ENCODE data around the gene RBMS2. TPM values are rescaled to one million over a fixed set of nuclear protein-coding genes. Genes with fewer than 3 reads are reported as not detected.

The RBMS2 gene
- 43.8 and 53.7 TPM in 2 replicates for total RNA-seq

GRCh38 chr12:56521590-56522371, at the start of gene RBMS2:
Gene RBMS2, plus strand, starts transcription at chr12:56521820. Its CDS starts 204 bp downstream, at chr12:56522024.

GRCh38 chr12:56488041-56488955, 33.3 kb upstream of the RBMS2 start, which contains the start of gene GLS2:
Gene GLS2, minus strand, starts transcription at chr12:56488161. Its CDS starts 43 bp downstream, at chr12:56488118.

GRCh38 chr12:56630180-56630632, 108.6 kb downstream of the RBMS2 start, which contains the start of gene BAZ2A:
Gene BAZ2A, minus strand, starts transcription at chr12:56630326. Its CDS starts 12,796 bp downstream, at chr12:56617530.

Small RNAs within 50 kb of the gene (small RNA-seq; reads per million reads assigned to genes)
- not detected for gene RNU6-343P
- 2,776 reads per million, percentile 100 among the genes with 10 or more reads in this experiment for gene SNORD59A

Other genes with a start within 250 kb of the RBMS2 start
- gene CS, start 221.5 kb upstream of the RBMS2 start, total RNA-seq, result 238 and 262 TPM in 2 replicates
- gene CNPY2, start 205.8 kb upstream of the RBMS2 start, total RNA-seq, result 86.9 and 93.8 TPM in 2 replicates
- 13.3 and 18.8 TPM in 2 replicates for gene PAN2, start 187.8 kb upstream of the RBMS2 start, total RNA-seq
- not detected in 2 replicates for gene IL23A, start 182.9 kb upstream of the RBMS2 start, total RNA-seq
- 67.8 and 71.0 TPM in 2 replicates for gene STAT2, start 161.7 kb upstream of the RBMS2 start, total RNA-seq
- not detected in 2 replicates for gene APOF, start 159.0 kb upstream of the RBMS2 start, total RNA-seq
- 14.6 and 17.9 TPM in 2 replicates for gene TIMELESS, start 72.4 kb upstream of the RBMS2 start, total RNA-seq
- gene MIP, start 67.2 kb upstream of the RBMS2 start, total RNA-seq, result not detected in 2 replicates
- 2.6 and 2.7 TPM in 2 replicates for gene SPRYD4, start 53.2 kb upstream of the RBMS2 start, total RNA-seq
- 0.13 and 0.22 TPM in 2 replicates for gene GLS2, start 33.7 kb upstream of the RBMS2 start, total RNA-seq
- 54.4 and 69.6 TPM in 2 replicates for gene BAZ2A, start 108.5 kb downstream of the RBMS2 start, total RNA-seq
- 679 and 680 TPM in 2 replicates for gene ATP5F1B, start 124.2 kb downstream of the RBMS2 start, total RNA-seq
- 210 and 239 TPM in 2 replicates for gene PTGES3, start 166.5 kb downstream of the RBMS2 start, total RNA-seq
- 1,195 and 1,204 TPM in 2 replicates for gene NACA, start 203.5 kb downstream of the RBMS2 start, total RNA-seq
- gene PRIM1, start 230.5 kb downstream of the RBMS2 start, total RNA-seq, result 21.8 and 35.1 TPM in 2 replicates
- gene HSD17B6, start 241.5 kb downstream of the RBMS2 start, total RNA-seq, result 0.27 and 0.43 TPM in 2 replicates

Measured in thoracic aorta endothelial cell (primary cell).